Left lobe of liver (tissue), 2 donors: ENCODE results near the gene MROH7. TPM values are rescaled to one million over a fixed set of nuclear protein-coding genes. Genes with fewer than 3 reads are reported as not detected.
A peak's percentile ranks its signal among the peaks of the same experiment; 100 is the strongest.
"Not testable (repeated sequence)": the region's sequence is repeated elsewhere in the genome, so short reads cannot be mapped to it uniquely, and the experiment has no call there.

ENCODE experiments used
- ATAC-seq: fragments of 200-7000 bp; cut with Tn5 transposase; one replicate; pipeline ENCODE4 v1.9.1; 2020; ENCODE audit warnings: mild to moderate bottlenecking, moderate library complexity
- DNase-seq: peaks from one replicate; pipeline ENCODE4 v3.0.0-alpha.2; 2020; ENCODE audit warnings: low spot score
- total RNA-seq: library from RNA; stranded (reverse); gene quantifications from one replicate; pipeline ENCODE4 v1.2.1, GENCODE V29; 2021
- donor health status: DM: no; HTN: no; CAD: no; lungs with moderate emphysema.
- donor health status: DM: no; HTN: yes; CAD: no.

MROH7 gene
- total RNA-seq, 1 donor from 2014 or later: 2.3 TPM

GRCh38 chr1:54609301-54609921, 32.2 kb upstream of the MROH7 start:
- ATAC-seq (peak; percentile 64), DNase-seq (no peak)

- DNase-seq: no peak
These were observed 31.5 kb upstream of the MROH7 start for GRCh38 chr1:54610048-54610447.

GRCh38 chr1:54610601-54611580, 30.7 kb upstream of the MROH7 start:
- DNase-seq (no peak), ATAC-seq (no peak)

More at GRCh38 chr1:54610048-54610447, 31.5 kb upstream of the MROH7 start:
- ATAC-seq: no peak

- DNase-seq (no peak), ATAC-seq (no peak)
These were observed 30.0 kb upstream of the MROH7 start for GRCh38 chr1:54611621-54612020.

- ATAC-seq (no peak), DNase-seq (no peak)
These were observed 27.6 kb upstream of the MROH7 start for GRCh38 chr1:54614024-54614423.

GRCh38 chr1:54614563-54614962, 27.0 kb upstream of the MROH7 start:
- ATAC-seq (no peak), DNase-seq (no peak)

GRCh38 chr1:54615531-54616279, 25.9 kb upstream of the MROH7 start:
- peak; percentile 11 for ATAC-seq

GRCh38 chr1:54619749-54620148, 21.8 kb upstream of the MROH7 start:
- no peak for DNase-seq

More at GRCh38 chr1:54615531-54616279, 25.9 kb upstream of the MROH7 start:
- DNase-seq: no peak

GRCh38 chr1:54623216-54624007, 18.2 kb upstream of the MROH7 start, which contains the start of gene FAM151A:
Gene FAM151A (minus strand): TSS chr1:54623525. CDS start chr1:54623395, 130 bp downstream.
- peak; percentile 91 for ATAC-seq
- DNase-seq: peak; percentile 88

More at GRCh38 chr1:54619749-54620148, 21.8 kb upstream of the MROH7 start:
- ATAC-seq: peak; percentile 8

GRCh38 chr1:54624466-54625464, 16.8 kb upstream of the MROH7 start:
- no peak for ATAC-seq
- DNase-seq: no peak

- DNase-seq: no peak
These were observed 14.4 kb upstream of the MROH7 start for GRCh38 chr1:54627196-54627595.

GRCh38 chr1:54635804-54636203, 5.8 kb upstream of the MROH7 start:
- not testable (repeated sequence) for DNase-seq, ATAC-seq

More at GRCh38 chr1:54627196-54627595, 14.4 kb upstream of the MROH7 start:
- ATAC-seq: no peak

- DNase-seq: not testable (repeated sequence)
- peak; percentile 41 for ATAC-seq
These were observed 4.8 kb upstream of the MROH7 start for GRCh38 chr1:54636461-54637446.

GRCh38 chr1:54640361-54640760, 1.2 kb upstream of the MROH7 start:
- DNase-seq: no peak
- no peak for ATAC-seq

- no peak for ATAC-seq
These were observed 2.1 kb downstream of the MROH7 start for GRCh38 chr1:54643736-54644135.

GRCh38 chr1:54645806-54646676, 4.5 kb downstream of the MROH7 start:
- ATAC-seq: peak; percentile 12
- no peak for DNase-seq

More at GRCh38 chr1:54643736-54644135, 2.1 kb downstream of the MROH7 start:
- DNase-seq: no peak
